ENCODE data around the gene GFRA4. TPM values are rescaled to one million over a fixed set of nuclear protein-coding genes. Genes with fewer than 3 reads are reported as not detected.

The GFRA4 gene
- total and polyA plus RNA-seq, 2 donors (not counting 1 experiment from before 2014, with no cell fraction given): not detected

DNA sequence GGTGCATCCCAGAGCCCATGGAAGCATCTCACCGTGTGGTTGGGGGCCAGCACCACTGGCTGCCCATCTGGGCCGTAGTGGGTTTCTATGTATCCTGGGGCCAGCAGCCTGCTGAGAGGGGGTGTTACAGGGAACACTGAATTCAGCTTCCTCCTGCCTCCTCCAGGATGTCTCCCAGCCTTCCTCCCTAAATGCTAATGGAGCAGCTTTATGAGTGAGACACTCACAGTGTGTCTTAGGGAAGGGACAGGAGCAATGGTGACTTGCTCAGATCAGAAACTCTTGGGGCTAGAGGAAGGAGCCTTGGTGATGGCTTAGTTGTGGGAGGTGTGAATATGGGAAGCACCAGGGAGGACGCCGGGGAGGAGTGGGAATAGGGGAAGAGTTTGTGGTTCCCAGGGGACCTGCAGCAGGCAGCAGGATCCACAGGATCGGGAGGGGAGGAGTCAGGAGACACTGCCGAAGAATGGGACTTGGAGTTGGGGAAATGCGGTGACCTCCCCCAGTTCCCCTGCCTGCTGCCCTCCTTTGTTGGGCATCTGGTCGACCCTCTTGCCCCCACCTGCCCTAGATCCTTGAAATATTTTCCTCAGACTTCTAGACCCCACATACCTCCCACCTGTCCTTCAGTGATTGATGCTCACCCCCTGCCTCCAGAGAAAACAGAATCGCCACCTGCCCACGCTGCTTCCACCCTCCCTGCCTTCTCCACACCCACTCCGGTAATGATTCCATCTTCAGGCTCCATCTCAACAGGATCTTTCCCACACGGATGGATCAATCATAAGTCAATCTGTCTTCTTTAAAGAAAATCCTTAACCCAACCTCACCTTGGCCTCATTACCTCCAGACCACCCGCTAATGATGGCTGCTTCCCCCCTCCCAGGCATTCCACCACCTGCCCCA is 12.0 kb upstream of the GFRA4 start:
- no peak overlapping the region for H3K9ac ChIP-seq (ENCODE audit: insufficient read depth, low read length)
- H3K79me2 ChIP-seq (ENCODE audit: control insufficient read depth, insufficient read depth, low read length): no peaks in the 10 kb centered on the region
- H3K4me2 ChIP-seq (ENCODE audit: extremely low read depth, insufficient read depth, low read length): no peak overlapping the region
- H3K4me3 ChIP-seq (replicated peaks in 1 of 4; ENCODE audit: control extremely low read depth in 1 of 4, insufficient read depth in 1 of 4, low read depth in 3 of 4, low read length in 4 of 4): no peak overlapping the region
- H4K20me1 ChIP-seq (ENCODE audit: control insufficient read depth, extremely low read depth, insufficient read depth, low read length): no peaks in the 10 kb centered on the region
- peaks cover 10% of the 10 kb centered on the region for H3K4me1 ChIP-seq (ENCODE audit: control insufficient read depth, extremely low read depth, insufficient read depth, low read length)
- H3K27me3 ChIP-seq (ENCODE audit: control insufficient read depth, insufficient read depth, low read length): no peaks in the 10 kb centered on the region
- no peak for DNase-seq (ENCODE audit: low read depth in 2 of 2)
- TF ChIP-seq, protein P1, sequence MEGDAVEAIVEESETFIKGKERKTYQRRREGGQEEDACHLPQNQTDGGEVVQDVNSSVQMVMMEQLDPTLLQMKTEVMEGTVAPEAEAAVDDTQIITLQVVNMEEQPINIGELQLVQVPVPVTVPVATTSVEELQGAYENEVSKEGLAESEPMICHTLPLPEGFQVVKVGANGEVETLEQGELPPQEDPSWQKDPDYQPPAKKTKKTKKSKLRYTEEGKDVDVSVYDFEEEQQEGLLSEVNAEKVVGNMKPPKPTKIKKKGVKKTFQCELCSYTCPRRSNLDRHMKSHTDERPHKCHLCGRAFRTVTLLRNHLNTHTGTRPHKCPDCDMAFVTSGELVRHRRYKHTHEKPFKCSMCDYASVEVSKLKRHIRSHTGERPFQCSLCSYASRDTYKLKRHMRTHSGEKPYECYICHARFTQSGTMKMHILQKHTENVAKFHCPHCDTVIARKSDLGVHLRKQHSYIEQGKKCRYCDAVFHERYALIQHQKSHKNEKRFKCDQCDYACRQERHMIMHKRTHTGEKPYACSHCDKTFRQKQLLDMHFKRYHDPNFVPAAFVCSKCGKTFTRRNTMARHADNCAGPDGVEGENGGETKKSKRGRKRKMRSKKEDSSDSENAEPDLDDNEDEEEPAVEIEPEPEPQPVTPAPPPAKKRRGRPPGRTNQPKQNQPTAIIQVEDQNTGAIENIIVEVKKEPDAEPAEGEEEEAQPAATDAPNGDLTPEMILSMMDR (conservative IDR thresholded peaks at IDR 0.05 in 1 of 2, IDR thresholded peaks at IDR 0.05 in 1 of 2; ENCODE audit: low read depth in 1 of 2, low read length in 2 of 2): no peak
- no peak for TF ChIP-seq EZH2 (IDR thresholded peaks at IDR 0.05; ENCODE audit: low read length, missing control alignments)
- no peaks in the 10 kb centered on the region for H3K9me3 ChIP-seq (ENCODE audit: control insufficient read depth, insufficient read depth, low read depth, low read length)
- H3K36me3 ChIP-seq (ENCODE audit: control insufficient read depth, insufficient read depth, low read length): peaks cover 17% of the 10 kb centered on the region
- H2AFZ ChIP-seq (ENCODE audit: low read length): no peak overlapping the region
- no peak overlapping the region for H3K27ac ChIP-seq (ENCODE audit: insufficient read depth, low read length)

DNA sequence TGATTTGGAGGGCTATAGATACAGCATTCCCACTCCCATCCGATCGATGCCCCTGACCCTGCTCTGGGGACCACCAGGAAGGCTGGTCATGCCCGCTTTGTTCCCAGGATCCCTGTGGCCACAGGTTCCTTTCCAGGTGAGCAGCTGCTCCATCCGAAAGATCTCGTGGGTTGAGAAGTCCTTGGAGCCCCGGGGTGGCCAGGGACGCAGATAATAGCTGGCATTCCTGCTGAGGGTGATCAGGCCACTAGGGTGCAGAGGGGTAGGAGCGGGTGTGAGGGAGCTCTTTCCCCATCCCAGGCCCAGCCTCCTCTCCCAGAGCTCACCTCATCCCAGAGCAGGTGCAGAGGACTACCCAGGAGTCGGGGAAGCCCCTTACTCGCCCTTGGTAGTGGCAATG is 11.2 kb upstream of the GFRA4 start:
- peaks cover 17% of the 10 kb centered on the region for H3K36me3 ChIP-seq (ENCODE audit: control insufficient read depth, insufficient read depth, low read length)
- TF ChIP-seq, protein P1 (conservative IDR thresholded peaks at IDR 0.05 in 1 of 2, IDR thresholded peaks at IDR 0.05 in 1 of 2; ENCODE audit: low read depth in 1 of 2, low read length in 2 of 2): no peak
- TF ChIP-seq EZH2 (IDR thresholded peaks at IDR 0.05; ENCODE audit: low read length, missing control alignments): no peak
- no peak overlapping the region for H3K27ac ChIP-seq (ENCODE audit: insufficient read depth, low read length)
- no peaks in the 10 kb centered on the region for H4K20me1 ChIP-seq (ENCODE audit: control insufficient read depth, extremely low read depth, insufficient read depth, low read length)
- H3K9ac ChIP-seq (ENCODE audit: insufficient read depth, low read length): no peak overlapping the region
- DNase-seq (ENCODE audit: low read depth in 2 of 2): no peak
- H3K4me1 ChIP-seq (ENCODE audit: control insufficient read depth, extremely low read depth, insufficient read depth, low read length): peaks cover 10% of the 10 kb centered on the region
- no peaks in the 10 kb centered on the region for H3K27me3 ChIP-seq (ENCODE audit: control insufficient read depth, insufficient read depth, low read length)
- H3K9me3 ChIP-seq (ENCODE audit: control insufficient read depth, insufficient read depth, low read depth, low read length): no peaks in the 10 kb centered on the region
- H3K79me2 ChIP-seq (ENCODE audit: control insufficient read depth, insufficient read depth, low read length): no peaks in the 10 kb centered on the region
- H3K4me2 ChIP-seq (ENCODE audit: extremely low read depth, insufficient read depth, low read length): no peak overlapping the region
- H2AFZ ChIP-seq (ENCODE audit: low read length): no peak overlapping the region
- H3K4me3 ChIP-seq (replicated peaks in 1 of 4; ENCODE audit: control extremely low read depth in 1 of 4, insufficient read depth in 1 of 4, low read depth in 3 of 4, low read length in 4 of 4): no peak overlapping the region

DNA sequence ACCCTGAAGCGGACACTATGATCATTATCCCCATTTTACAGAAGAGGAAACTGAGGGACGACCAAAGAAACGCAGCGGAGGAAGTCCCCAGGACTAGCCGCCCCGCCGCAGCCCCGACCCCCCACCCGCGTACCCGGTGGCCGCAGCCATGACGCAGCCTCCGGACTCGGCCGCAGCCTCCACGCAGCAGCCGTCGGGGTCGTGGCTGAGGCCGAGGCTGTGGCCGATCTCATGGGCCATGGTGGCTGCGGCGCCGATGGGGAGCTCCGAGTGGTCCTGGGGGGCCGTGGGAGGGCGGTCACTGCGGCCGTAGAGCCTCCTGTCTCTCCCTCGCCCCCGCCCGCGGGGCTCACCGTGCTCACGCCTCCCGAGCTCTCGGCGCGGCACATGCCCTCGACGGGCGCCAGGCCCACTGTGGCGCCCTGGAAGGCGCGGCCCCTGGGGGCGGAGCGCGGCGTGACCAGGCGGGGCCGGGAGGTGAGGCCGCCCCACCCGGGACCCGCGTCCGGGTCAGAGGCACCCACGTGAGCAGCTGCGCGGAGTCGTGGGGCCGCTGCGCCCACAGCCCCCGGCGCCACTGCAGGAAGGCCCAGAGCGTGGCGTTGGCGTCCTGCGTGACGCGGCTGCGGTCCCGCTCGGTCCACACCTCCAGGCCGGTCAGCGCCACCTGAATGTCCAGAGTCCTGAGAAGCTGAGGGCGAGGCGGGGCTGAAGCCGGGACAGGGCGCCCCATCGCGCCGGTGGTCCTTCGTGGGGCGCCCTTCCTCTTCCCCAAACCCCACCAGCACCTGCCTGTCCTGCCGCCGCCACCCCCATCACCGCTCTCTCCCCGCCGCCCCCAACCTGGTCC is 10.2 kb upstream of the GFRA4 start:
- TF ChIP-seq, protein P1 (conservative IDR thresholded peaks at IDR 0.05 in 1 of 2, IDR thresholded peaks at IDR 0.05 in 1 of 2; ENCODE audit: low read depth in 1 of 2, low read length in 2 of 2): no peak
- TF ChIP-seq EZH2 (IDR thresholded peaks at IDR 0.05; ENCODE audit: low read length, missing control alignments): no peak
- no peak for DNase-seq (ENCODE audit: low read depth in 2 of 2)
- no peaks in the 10 kb centered on the region for H3K79me2 ChIP-seq (ENCODE audit: control insufficient read depth, insufficient read depth, low read length)

More for the DNA sequence above, 10.2 kb upstream of the GFRA4 start:
- H3K4me3 ChIP-seq (replicated peaks in 1 of 4; ENCODE audit: control extremely low read depth in 1 of 4, insufficient read depth in 1 of 4, low read depth in 3 of 4, low read length in 4 of 4): no peak overlapping the region
- H3K9me3 ChIP-seq (ENCODE audit: control insufficient read depth, insufficient read depth, low read depth, low read length): no peaks in the 10 kb centered on the region
- H3K27ac ChIP-seq (ENCODE audit: insufficient read depth, low read length): no peak overlapping the region
- no peak overlapping the region for H3K4me2 ChIP-seq (ENCODE audit: extremely low read depth, insufficient read depth, low read length)
- no peak overlapping the region for H3K9ac ChIP-seq (ENCODE audit: insufficient read depth, low read length)
- no peaks in the 10 kb centered on the region for H4K20me1 ChIP-seq (ENCODE audit: control insufficient read depth, extremely low read depth, insufficient read depth, low read length)
- H2AFZ ChIP-seq (ENCODE audit: low read length): no peak overlapping the region
- H3K4me1 ChIP-seq (ENCODE audit: control insufficient read depth, extremely low read depth, insufficient read depth, low read length): peaks cover 10% of the 10 kb centered on the region
- no peaks in the 10 kb centered on the region for H3K27me3 ChIP-seq (ENCODE audit: control insufficient read depth, insufficient read depth, low read length)
- peaks cover 18% of the 10 kb centered on the region for H3K36me3 ChIP-seq (ENCODE audit: control insufficient read depth, insufficient read depth, low read length)

Data from fibroblast of lung (primary cell).